ENCODE measurements around the gene PIEZO1. TPM values are rescaled to one million over a fixed set of nuclear protein-coding genes. Genes with fewer than 3 reads are reported as not detected.
"Not testable (repeated sequence)": the region's sequence is repeated elsewhere in the genome, so short reads cannot be mapped to it uniquely, and the experiment has no call there.

PIEZO1 gene
- total and polyA plus RNA-seq, 8 donors, result 75.3 to 193 (median 103) TPM

GRCh38 chr16:88772871-88773811 is 11.9 kb downstream of the PIEZO1 start:
- Histone ChIP-seq H3K9me3 (no peaks in the 10 kb centered on the region), H3K27ac (peak overlapping the region; percentile 48 to 56), H3K36me3 (peaks cover 0 to 9% of the 10 kb centered on the region in 2 donors), H3K4me1 (peaks cover 51 to 75% of the 10 kb centered on the region in 2 donors), H3K27me3 (no peaks in the 10 kb centered on the region), H3K4me3 (no peak overlapping the region)
- ATAC-seq (no peak), DNase-seq (peak in 3 of 4 donors; percentile 72 to 82 (median 73))
- intact Hi-C loops (cut with DNase I), result no loop called here
- TF ChIP-seq CTCF (IDR thresholded peaks at IDR 0.05), result no peak

- H3K9me3 ChIP-seq; H3K36me3 ChIP-seq; DNase-seq; H3K27ac ChIP-seq; H3K27me3 ChIP-seq; intact Hi-C loops (cut with DNase I); H3K4me3 ChIP-seq; ATAC-seq: not testable (repeated sequence)
- H3K4me1 ChIP-seq, result peaks cover 62 to 81% of the 10 kb centered on the region in 2 donors
These were observed 13.2 kb downstream of the PIEZO1 start for GRCh38 chr16:88771781-88772180.

- no peak for ATAC-seq
These were observed 13.7 kb downstream of the PIEZO1 start for GRCh38 chr16:88771294-88771772.

GRCh38 chr16:88770461-88771293 is 14.3 kb downstream of the PIEZO1 start:
- Histone ChIP-seq H3K4me3 (peak overlapping the region in 1 of 2 donors; percentile 14), H3K4me1 (peaks cover 62 to 89% of the 10 kb centered on the region in 2 donors), H3K36me3 (no peaks in the 10 kb centered on the region), H3K9me3 (no peaks in the 10 kb centered on the region), H3K27me3 (no peaks in the 10 kb centered on the region), H3K27ac (peak overlapping the region; percentile 66 to 81)
- peak in 3 of 4 donors; percentile 67 to 90 (median 79) for DNase-seq
- TF ChIP-seq CTCF (IDR thresholded peaks at IDR 0.05), result no peak
- peak; percentile 72 for ATAC-seq
- intact Hi-C loops (cut with DNase I), result no loop called here

More at GRCh38 chr16:88771294-88771772, 13.7 kb downstream of the PIEZO1 start:
- no peak for DNase-seq
- no peaks in the 10 kb centered on the region for H3K9me3 ChIP-seq
- no peak for TF ChIP-seq CTCF (IDR thresholded peaks at IDR 0.05)
- peaks cover 62 to 83% of the 10 kb centered on the region in 2 donors for H3K4me1 ChIP-seq
- peaks cover 0 to 3% of the 10 kb centered on the region in 2 donors for H3K36me3 ChIP-seq
- no peak overlapping the region for H3K4me3 ChIP-seq
- peak overlapping the region; percentile 66 to 81 for H3K27ac ChIP-seq
- intact Hi-C loops (cut with DNase I), result no loop called here
- no peaks in the 10 kb centered on the region for H3K27me3 ChIP-seq

- Histone ChIP-seq H3K4me1 (peaks cover 62 to 94% of the 10 kb centered on the region in 2 donors), H3K27ac (peak overlapping the region; percentile 66 to 81), H3K27me3 (no peaks in the 10 kb centered on the region), H3K4me3 (peak overlapping the region in 1 of 2 donors; percentile 14), H3K36me3 (no peaks in the 10 kb centered on the region), H3K9me3 (no peaks in the 10 kb centered on the region)
- TF ChIP-seq CTCF (IDR thresholded peaks at IDR 0.05), result no peak
- intact Hi-C loops (cut with DNase I), result no loop called here
- DNase-seq (peak in 2 of 4 donors; percentile 65 to 70), ATAC-seq (peak; percentile 49)
These were observed 15.2 kb downstream of the PIEZO1 start for GRCh38 chr16:88769617-88770460.

Data from left lung (tissue), 10 donors.